ENCODE results near the gene DDX39B.

The DDX39B gene

DNA sequence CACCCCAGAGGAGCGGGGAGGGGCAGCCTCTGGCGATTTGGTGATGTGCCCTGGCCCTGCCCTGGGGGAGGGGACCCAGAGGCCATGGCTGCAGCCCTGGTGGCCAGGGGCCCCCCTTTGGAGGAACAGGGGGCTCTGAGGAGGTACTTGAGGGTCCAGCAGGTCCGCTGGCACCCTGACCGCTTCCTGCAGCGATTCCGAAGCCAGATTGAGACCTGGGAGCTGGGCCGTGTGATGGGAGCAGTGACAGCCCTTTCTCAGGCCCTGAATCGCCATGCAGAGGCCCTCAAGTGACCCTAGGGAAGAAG is 16.5 kb upstream of the DDX39B start:
- H3K36me3 ChIP-seq (ENCODE audit: control insufficient read depth in 2 of 2, insufficient read depth in 1 of 2, low read length in 2 of 2), result peaks cover 17 to 67% of the 10 kb centered on the region in 2 experiments; a peak in 2 of 3 replicates
- H3K4me1 ChIP-seq (ENCODE audit: control insufficient read depth, insufficient read depth, low read length), result no peaks in the 10 kb centered on the region
- H3K27ac ChIP-seq (ENCODE audit: extremely low read depth, low read depth, low read length), result no peak overlapping the region
- H3K9me3 ChIP-seq (ENCODE audit: control insufficient read depth, insufficient read depth, low read depth, low read length), result no peaks in the 10 kb centered on the region
- TF ChIP-seq GLIS1 (tag by site-specific recombination; IDR thresholded peaks at IDR 0.05), result no peak
- no peak for TF ChIP-seq ZNF121 (tag by site-specific recombination; IDR thresholded peaks at IDR 0.05)
- no peak for TF ChIP-seq SCRT2 (tag by site-specific recombination; IDR thresholded peaks at IDR 0.05)
- TF ChIP-seq FEZF1 (tag by site-specific recombination; IDR thresholded peaks at IDR 0.05), result no peak
- no peak for TF ChIP-seq KLF16 (tag by site-specific recombination; IDR thresholded peaks at IDR 0.05)
- ChIA-PET POLR2A (no interaction called here), CTCF (interaction anchor here (1.4 to 4.1 kb wide), 3 partner anchors 38 to 65 kb away, joined by 3 to 29 read pairs (median 8); no protein-coding TSS in a partner anchor)
- no peak overlapping the region for H3K4me3 ChIP-seq (ENCODE audit: low read depth, low read length)

DNA sequence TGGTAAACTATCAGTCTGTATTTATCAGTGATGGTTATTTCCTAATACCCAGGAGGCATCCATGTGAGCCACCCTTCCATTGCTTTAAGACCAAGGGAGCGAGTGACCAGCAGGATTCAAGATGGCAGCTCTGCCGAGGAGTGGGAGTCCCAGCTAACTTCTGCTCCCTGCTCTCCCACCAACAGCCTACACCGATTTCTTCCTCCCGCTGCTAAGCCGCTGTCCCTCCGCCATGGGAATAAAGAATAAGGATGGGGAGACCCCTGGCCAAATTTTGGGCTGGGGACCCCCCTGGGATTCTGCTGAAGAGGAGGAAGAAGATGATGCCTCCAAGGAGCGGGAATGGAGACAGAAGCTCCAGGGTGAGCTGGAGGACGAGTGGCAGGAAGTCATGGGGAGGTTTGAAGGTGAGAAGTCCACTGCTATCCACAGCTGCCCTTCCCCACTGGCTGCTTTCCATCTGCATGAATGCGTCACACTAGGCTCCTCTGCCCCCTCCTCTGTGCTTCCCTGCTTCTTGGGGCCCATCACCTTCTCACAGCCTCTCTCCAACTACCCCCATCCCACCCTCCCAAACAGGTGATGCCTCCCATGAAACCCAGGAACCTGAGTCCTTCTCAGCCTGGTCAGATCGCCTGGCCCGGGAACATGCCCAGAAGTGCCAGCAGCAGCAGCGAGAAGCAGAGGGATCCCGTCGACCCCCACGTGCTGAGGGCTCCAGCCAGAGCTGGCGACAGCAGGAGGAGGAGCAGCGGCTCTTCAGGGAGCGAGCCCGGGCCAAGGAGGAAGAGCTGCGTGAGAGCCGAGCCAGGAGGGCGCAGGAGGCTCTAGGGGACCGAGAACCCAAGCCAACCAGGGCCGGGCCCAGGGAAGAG is 15.9 kb upstream of the DDX39B start:
- no peaks in the 10 kb centered on the region for H3K9me3 ChIP-seq (ENCODE audit: control insufficient read depth, insufficient read depth, low read depth, low read length)
- CTCF ChIA-PET, result interaction anchor here (0.6 to 4.1 kb wide), 6 partner anchors 9 to 64 kb away, joined by 3 to 29 read pairs (median 6); no protein-coding TSS in a partner anchor
- peaks cover 21 to 70% of the 10 kb centered on the region in 2 experiments; a peak in 2 of 3 replicates for H3K36me3 ChIP-seq (ENCODE audit: control insufficient read depth in 2 of 2, insufficient read depth in 1 of 2, low read length in 2 of 2)
- H3K4me3 ChIP-seq (ENCODE audit: low read depth, low read length), result no peak overlapping the region
- no peak overlapping the region for H3K27ac ChIP-seq (ENCODE audit: extremely low read depth, low read depth, low read length)
- POLR2A ChIA-PET, result interaction anchor here (0.7 kb wide), 1 partner anchor 11 kb away, joined by 3 read pairs; the partner anchor contains the start of gene ATP6V1G2
- no peaks in the 10 kb centered on the region for H3K4me1 ChIP-seq (ENCODE audit: control insufficient read depth, insufficient read depth, low read length)
- TF ChIP-seq, protein P1, sequence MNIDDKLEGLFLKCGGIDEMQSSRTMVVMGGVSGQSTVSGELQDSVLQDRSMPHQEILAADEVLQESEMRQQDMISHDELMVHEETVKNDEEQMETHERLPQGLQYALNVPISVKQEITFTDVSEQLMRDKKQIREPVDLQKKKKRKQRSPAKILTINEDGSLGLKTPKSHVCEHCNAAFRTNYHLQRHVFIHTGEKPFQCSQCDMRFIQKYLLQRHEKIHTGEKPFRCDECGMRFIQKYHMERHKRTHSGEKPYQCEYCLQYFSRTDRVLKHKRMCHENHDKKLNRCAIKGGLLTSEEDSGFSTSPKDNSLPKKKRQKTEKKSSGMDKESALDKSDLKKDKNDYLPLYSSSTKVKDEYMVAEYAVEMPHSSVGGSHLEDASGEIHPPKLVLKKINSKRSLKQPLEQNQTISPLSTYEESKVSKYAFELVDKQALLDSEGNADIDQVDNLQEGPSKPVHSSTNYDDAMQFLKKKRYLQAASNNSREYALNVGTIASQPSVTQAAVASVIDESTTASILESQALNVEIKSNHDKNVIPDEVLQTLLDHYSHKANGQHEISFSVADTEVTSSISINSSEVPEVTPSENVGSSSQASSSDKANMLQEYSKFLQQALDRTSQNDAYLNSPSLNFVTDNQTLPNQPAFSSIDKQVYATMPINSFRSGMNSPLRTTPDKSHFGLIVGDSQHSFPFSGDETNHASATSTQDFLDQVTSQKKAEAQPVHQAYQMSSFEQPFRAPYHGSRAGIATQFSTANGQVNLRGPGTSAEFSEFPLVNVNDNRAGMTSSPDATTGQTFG (tag by site-specific recombination; IDR thresholded peaks at IDR 0.05; ENCODE audit: borderline replicate concordance), result no peak
- TF ChIP-seq YY1 (tag by site-specific recombination; IDR thresholded peaks at IDR 0.05) (no peak), ZSCAN16 (tag by site-specific recombination; IDR thresholded peaks at IDR 0.05) (no peak), ZNF2 (tag by site-specific recombination; IDR thresholded peaks at IDR 0.05) (no peak), KLF7 (tag by site-specific recombination; IDR thresholded peaks at IDR 0.05; ENCODE audit: borderline replicate concordance) (no peak), SCRT1 (tag by site-specific recombination; IDR thresholded peaks at IDR 0.05; ENCODE audit: borderline replicate concordance) (no peak), ZIC2 (tag by site-specific recombination; IDR thresholded peaks at IDR 0.05) (no peak), ZNF600 (tag by site-specific recombination; IDR thresholded peaks at IDR 0.05) (no peak), ZNF571 (tag by site-specific recombination; IDR thresholded peaks at IDR 0.05) (no peak)
- TF ChIP-seq, protein P2, sequence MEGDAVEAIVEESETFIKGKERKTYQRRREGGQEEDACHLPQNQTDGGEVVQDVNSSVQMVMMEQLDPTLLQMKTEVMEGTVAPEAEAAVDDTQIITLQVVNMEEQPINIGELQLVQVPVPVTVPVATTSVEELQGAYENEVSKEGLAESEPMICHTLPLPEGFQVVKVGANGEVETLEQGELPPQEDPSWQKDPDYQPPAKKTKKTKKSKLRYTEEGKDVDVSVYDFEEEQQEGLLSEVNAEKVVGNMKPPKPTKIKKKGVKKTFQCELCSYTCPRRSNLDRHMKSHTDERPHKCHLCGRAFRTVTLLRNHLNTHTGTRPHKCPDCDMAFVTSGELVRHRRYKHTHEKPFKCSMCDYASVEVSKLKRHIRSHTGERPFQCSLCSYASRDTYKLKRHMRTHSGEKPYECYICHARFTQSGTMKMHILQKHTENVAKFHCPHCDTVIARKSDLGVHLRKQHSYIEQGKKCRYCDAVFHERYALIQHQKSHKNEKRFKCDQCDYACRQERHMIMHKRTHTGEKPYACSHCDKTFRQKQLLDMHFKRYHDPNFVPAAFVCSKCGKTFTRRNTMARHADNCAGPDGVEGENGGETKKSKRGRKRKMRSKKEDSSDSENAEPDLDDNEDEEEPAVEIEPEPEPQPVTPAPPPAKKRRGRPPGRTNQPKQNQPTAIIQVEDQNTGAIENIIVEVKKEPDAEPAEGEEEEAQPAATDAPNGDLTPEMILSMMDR (tag by site-specific recombination; IDR thresholded peaks at IDR 0.05), result no peak
- TF ChIP-seq, protein P3, sequence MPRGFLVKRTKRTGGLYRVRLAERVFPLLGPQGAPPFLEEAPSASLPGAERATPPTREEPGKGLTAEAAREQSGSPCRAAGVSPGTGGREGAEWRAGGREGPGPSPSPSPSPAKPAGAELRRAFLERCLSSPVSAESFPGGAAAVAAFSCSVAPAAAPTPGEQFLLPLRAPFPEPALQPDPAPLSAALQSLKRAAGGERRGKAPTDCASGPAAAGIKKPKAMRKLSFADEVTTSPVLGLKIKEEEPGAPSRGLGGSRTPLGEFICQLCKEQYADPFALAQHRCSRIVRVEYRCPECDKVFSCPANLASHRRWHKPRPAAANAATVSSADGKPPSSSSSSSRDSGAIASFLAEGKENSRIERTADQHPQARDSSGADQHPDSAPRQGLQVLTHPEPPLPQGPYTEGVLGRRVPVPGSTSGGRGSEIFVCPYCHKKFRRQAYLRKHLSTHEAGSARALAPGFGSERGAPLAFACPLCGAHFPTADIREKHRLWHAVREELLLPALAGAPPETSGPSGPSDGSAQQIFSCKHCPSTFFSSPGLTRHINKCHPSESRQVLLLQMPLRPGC (tag by site-specific recombination; IDR thresholded peaks at IDR 0.05), result no peak
- TF ChIP-seq, protein P4, sequence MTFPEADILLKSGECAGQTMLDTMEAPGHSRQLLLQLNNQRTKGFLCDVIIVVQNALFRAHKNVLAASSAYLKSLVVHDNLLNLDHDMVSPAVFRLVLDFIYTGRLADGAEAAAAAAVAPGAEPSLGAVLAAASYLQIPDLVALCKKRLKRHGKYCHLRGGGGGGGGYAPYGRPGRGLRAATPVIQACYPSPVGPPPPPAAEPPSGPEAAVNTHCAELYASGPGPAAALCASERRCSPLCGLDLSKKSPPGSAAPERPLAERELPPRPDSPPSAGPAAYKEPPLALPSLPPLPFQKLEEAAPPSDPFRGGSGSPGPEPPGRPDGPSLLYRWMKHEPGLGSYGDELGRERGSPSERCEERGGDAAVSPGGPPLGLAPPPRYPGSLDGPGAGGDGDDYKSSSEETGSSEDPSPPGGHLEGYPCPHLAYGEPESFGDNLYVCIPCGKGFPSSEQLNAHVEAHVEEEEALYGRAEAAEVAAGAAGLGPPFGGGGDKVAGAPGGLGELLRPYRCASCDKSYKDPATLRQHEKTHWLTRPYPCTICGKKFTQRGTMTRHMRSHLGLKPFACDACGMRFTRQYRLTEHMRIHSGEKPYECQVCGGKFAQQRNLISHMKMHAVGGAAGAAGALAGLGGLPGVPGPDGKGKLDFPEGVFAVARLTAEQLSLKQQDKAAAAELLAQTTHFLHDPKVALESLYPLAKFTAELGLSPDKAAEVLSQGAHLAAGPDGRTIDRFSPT (tag by site-specific recombination; IDR thresholded peaks at IDR 0.05), result no peak
- TF ChIP-seq, protein P5, sequence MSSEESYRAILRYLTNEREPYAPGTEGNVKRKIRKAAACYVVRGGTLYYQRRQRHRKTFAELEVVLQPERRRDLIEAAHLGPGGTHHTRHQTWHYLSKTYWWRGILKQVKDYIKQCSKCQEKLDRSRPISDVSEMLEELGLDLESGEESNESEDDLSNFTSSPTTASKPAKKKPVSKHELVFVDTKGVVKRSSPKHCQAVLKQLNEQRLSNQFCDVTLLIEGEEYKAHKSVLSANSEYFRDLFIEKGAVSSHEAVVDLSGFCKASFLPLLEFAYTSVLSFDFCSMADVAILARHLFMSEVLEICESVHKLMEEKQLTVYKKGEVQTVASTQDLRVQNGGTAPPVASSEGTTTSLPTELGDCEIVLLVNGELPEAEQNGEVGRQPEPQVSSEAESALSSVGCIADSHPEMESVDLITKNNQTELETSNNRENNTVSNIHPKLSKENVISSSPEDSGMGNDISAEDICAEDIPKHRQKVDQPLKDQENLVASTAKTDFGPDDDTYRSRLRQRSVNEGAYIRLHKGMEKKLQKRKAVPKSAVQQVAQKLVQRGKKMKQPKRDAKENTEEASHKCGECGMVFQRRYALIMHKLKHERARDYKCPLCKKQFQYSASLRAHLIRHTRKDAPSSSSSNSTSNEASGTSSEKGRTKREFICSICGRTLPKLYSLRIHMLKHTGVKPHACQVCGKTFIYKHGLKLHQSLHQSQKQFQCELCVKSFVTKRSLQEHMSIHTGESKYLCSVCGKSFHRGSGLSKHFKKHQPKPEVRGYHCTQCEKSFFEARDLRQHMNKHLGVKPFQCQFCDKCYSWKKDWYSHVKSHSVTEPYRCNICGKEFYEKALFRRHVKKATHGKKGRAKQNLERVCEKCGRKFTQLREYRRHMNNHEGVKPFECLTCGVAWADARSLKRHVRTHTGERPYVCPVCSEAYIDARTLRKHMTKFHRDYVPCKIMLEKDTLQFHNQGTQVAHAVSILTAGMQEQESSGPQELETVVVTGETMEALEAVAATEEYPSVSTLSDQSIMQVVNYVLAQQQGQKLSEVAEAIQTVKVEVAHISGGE (tag by site-specific recombination; conservative IDR thresholded peaks at IDR 0.05; ENCODE audit: low read depth), result no peak
- TF ChIP-seq, protein P6, sequence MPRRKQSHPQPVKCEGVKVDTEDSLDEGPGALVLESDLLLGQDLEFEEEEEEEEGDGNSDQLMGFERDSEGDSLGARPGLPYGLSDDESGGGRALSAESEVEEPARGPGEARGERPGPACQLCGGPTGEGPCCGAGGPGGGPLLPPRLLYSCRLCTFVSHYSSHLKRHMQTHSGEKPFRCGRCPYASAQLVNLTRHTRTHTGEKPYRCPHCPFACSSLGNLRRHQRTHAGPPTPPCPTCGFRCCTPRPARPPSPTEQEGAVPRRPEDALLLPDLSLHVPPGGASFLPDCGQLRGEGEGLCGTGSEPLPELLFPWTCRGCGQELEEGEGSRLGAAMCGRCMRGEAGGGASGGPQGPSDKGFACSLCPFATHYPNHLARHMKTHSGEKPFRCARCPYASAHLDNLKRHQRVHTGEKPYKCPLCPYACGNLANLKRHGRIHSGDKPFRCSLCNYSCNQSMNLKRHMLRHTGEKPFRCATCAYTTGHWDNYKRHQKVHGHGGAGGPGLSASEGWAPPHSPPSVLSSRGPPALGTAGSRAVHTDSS (tag by site-specific recombination; IDR thresholded peaks at IDR 0.05), result no peak
